SK-N-SH (cell line): ENCODE measurements around the gene CLN6.

Experiments used
- EP300 ChIP-seq, 2 experiments: IDR thresholded peaks; 2 replicates each; pipeline versions ENCODE4 v1.4.0 to v1.6.1; 2012; ENCODE audit warnings: borderline replicate concordance in 1 of 2, low read depth in 1 of 2, low read length in 1 of 2
- EZH2phosphoT487 ChIP-seq: fragments of 200-600 bp; sonication (generic); IDR thresholded peaks from 2 replicates; pipeline ENCODE4 v1.6.1; 2017; ENCODE audit warnings: low read depth, mixed run types, mild to moderate bottlenecking, antibody characterized with exemption, moderate library complexity, borderline replicate concordance
- FOXJ3 ChIP-seq: sonication (generic); formaldehyde crosslinking; IDR thresholded peaks from 2 replicates; pipeline ENCODE4 v1.5.1; 2020; ENCODE audit warnings: mild to moderate bottlenecking, missing genetic modification reagents
- FOXM1 ChIP-seq: IDR thresholded peaks from 2 replicates; pipeline ENCODE4 v1.4.0; 2012; ENCODE audit warnings: low read depth, mild to moderate bottlenecking
- JUND ChIP-seq: IDR thresholded peaks from 2 replicates; pipeline ENCODE4 v1.4.0; 2012
- POLR2AphosphoS5 ChIP-seq: IDR thresholded peaks from 2 replicates; pipeline ENCODE4 v1.6.1; 2012; ENCODE audit warnings: low read depth, low read length
- RAD21 ChIP-seq: IDR thresholded peaks from 2 replicates; pipeline ENCODE4 v1.6.1; 2012; ENCODE audit warnings: mild to moderate bottlenecking, low read length
- REST ChIP-seq: IDR thresholded peaks from 2 replicates; pipeline ENCODE4 v1.6.1; 2012; ENCODE audit warnings: mild to moderate bottlenecking, low read depth, low read length, moderate library complexity
- RFX5 ChIP-seq: IDR thresholded peaks from 2 replicates; pipeline ENCODE4 v1.6.1; 2012; ENCODE audit warnings: mild to moderate bottlenecking, improper control_type of control experiment, low read length
- RXRA ChIP-seq: IDR thresholded peaks from 2 replicates; pipeline ENCODE4 v1.4.0; 2012; ENCODE audit warnings: low read depth, mild to moderate bottlenecking, borderline replicate concordance
- YY1 ChIP-seq: IDR thresholded peaks from 2 replicates; pipeline ENCODE4 v1.4.0; 2012; ENCODE audit warnings: low read depth, mild to moderate bottlenecking
- TF ChIP-seq, protein P1 (sequence below): fragments of 200-600 bp; sonication (generic); IDR thresholded peaks from 2 replicates; pipeline ENCODE4 v1.6.1; 2017; ENCODE audit warnings: antibody characterized with exemption, mild to moderate bottlenecking, moderate library complexity
- TF ChIP-seq, protein P2 (sequence below): IDR thresholded peaks from 2 replicates; pipeline ENCODE4 v1.4.0; 2012; ENCODE audit warnings: low read depth, borderline replicate concordance

DNA sequence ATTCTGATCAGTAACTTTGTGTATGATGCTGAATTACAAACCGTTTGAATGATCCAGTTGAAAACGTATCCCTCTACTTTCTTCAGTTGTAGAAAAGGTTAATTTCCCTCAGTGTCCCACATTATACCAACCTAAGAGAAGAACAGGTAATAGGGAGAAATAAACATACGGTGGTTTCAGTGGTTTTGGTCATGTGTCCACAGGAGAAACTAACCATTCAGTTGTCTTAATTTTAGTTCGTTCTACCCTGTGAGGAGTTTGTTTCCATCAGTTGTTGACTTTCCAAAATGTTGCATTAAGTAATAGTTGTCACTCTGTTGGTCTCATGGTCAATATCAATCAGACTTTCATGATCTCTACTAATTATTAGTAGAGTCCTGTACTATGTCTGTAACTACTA is 39.5 kb downstream of the CLN6 start:
- TF ChIP-seq POLR2AphosphoS5: no peak
- no peak for TF ChIP-seq YY1
- TF ChIP-seq JUND: no peak
- TF ChIP-seq RFX5: no peak
- no peak for TF ChIP-seq FOXM1
- TF ChIP-seq, protein P1, sequence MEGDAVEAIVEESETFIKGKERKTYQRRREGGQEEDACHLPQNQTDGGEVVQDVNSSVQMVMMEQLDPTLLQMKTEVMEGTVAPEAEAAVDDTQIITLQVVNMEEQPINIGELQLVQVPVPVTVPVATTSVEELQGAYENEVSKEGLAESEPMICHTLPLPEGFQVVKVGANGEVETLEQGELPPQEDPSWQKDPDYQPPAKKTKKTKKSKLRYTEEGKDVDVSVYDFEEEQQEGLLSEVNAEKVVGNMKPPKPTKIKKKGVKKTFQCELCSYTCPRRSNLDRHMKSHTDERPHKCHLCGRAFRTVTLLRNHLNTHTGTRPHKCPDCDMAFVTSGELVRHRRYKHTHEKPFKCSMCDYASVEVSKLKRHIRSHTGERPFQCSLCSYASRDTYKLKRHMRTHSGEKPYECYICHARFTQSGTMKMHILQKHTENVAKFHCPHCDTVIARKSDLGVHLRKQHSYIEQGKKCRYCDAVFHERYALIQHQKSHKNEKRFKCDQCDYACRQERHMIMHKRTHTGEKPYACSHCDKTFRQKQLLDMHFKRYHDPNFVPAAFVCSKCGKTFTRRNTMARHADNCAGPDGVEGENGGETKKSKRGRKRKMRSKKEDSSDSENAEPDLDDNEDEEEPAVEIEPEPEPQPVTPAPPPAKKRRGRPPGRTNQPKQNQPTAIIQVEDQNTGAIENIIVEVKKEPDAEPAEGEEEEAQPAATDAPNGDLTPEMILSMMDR: no peak
- no peak for TF ChIP-seq RXRA
- no peak for TF ChIP-seq EZH2phosphoT487
- TF ChIP-seq RAD21: no peak
- no peak for TF ChIP-seq FOXJ3 (CRISPR knock-in tag)
- TF ChIP-seq REST: no peak
- TF ChIP-seq, protein P2, sequence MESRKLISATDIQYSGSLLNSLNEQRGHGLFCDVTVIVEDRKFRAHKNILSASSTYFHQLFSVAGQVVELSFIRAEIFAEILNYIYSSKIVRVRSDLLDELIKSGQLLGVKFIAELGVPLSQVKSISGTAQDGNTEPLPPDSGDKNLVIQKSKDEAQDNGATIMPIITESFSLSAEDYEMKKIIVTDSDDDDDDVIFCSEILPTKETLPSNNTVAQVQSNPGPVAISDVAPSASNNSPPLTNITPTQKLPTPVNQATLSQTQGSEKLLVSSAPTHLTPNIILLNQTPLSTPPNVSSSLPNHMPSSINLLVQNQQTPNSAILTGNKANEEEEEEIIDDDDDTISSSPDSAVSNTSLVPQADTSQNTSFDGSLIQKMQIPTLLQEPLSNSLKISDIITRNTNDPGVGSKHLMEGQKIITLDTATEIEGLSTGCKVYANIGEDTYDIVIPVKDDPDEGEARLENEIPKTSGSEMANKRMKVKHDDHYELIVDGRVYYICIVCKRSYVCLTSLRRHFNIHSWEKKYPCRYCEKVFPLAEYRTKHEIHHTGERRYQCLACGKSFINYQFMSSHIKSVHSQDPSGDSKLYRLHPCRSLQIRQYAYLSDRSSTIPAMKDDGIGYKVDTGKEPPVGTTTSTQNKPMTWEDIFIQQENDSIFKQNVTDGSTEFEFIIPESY: no peak
- TF ChIP-seq EP300 (IDR thresholded peaks at IDR 0.05; ENCODE audit: borderline replicate concordance in 1 of 2, low read depth in 1 of 2, low read length in 1 of 2): no peak
